Ishikawa (cell line): ENCODE results near the gene NGFR.

Experiments
- CEBPB ChIP-seq: IDR thresholded peaks from 2 replicates; pipeline ENCODE4 v1.6.1; 2012
- CREB1 ChIP-seq: IDR thresholded peaks from 2 replicates; pipeline ENCODE4 v1.6.1; 2012; ENCODE audit warnings: low read depth
- EGR1 ChIP-seq: IDR thresholded peaks from 2 replicates; pipeline ENCODE4 v1.6.1; 2012
- EP300 ChIP-seq: IDR thresholded peaks from 2 replicates; pipeline ENCODE4 v1.6.1; 2012; ENCODE audit warnings: borderline replicate concordance
- FOXM1 ChIP-seq: IDR thresholded peaks from 2 replicates; pipeline ENCODE4 v1.6.1; 2012; ENCODE audit warnings: low read depth, borderline replicate concordance
- MAX ChIP-seq: IDR thresholded peaks from 2 replicates; pipeline ENCODE4 v1.6.1; 2012
- NFIC ChIP-seq: IDR thresholded peaks from 2 replicates; pipeline ENCODE4 v1.6.1; 2012
- RAD21 ChIP-seq: IDR thresholded peaks from 2 replicates; pipeline ENCODE4 v1.6.1; 2012; ENCODE audit warnings: low read depth
- REST ChIP-seq: IDR thresholded peaks from 2 replicates; pipeline ENCODE4 v1.6.1; 2012; ENCODE audit warnings: low read depth, mild to moderate bottlenecking
- TAF1 ChIP-seq: IDR thresholded peaks from 2 replicates; pipeline ENCODE4 v1.6.1; 2012; ENCODE audit warnings: low read depth, mild to moderate bottlenecking
- TCF12 ChIP-seq: IDR thresholded peaks from 2 replicates; pipeline ENCODE4 v1.6.1; 2012; ENCODE audit warnings: low read depth
- TEAD4 ChIP-seq: IDR thresholded peaks from 2 replicates; pipeline ENCODE4 v1.6.1; 2012
- USF1 ChIP-seq: IDR thresholded peaks from 2 replicates; pipeline ENCODE4 v1.6.1; 2012
- YY1 ChIP-seq: IDR thresholded peaks from 2 replicates; pipeline ENCODE4 v1.6.1; 2012; ENCODE audit warnings: low read depth
- ZBTB7A ChIP-seq: IDR thresholded peaks from 2 replicates; pipeline ENCODE4 v1.6.1; 2012; ENCODE audit warnings: low read depth

NGFR gene

GRCh38 chr17:49452201-49452600, 42.9 kb upstream of the NGFR start:
- TF ChIP-seq CEBPB (no peak), NFIC (no peak), RAD21 (no peak)

- TF ChIP-seq EP300 (no peak), TCF12 (no peak), CEBPB (no peak), CREB1 (no peak), TAF1 (no peak), MAX (no peak), TEAD4 (no peak), NFIC (no peak), FOXM1 (no peak), REST (no peak), USF1 (no peak), ZBTB7A (no peak), YY1 (no peak), EGR1 (no peak)
Measured at GRCh38 chr17:49452661-49453060, 42.4 kb upstream of the NGFR start.

GRCh38 chr17:49454050-49454449, 41.0 kb upstream of the NGFR start:
- no peak for TF ChIP-seq MAX
- peak; percentile 27; the same call in 1 of the 2 replicates for TF ChIP-seq NFIC

- TF ChIP-seq MAX, result no peak
- TF ChIP-seq REST, result no peak
- TF ChIP-seq TAF1, result no peak
- TF ChIP-seq CREB1, result no peak
- no peak for TF ChIP-seq FOXM1
- no peak for TF ChIP-seq CEBPB
- TF ChIP-seq EP300, result no peak
- no peak for TF ChIP-seq EGR1
- no peak for TF ChIP-seq TCF12
- TF ChIP-seq TEAD4, result no peak
- no peak for TF ChIP-seq USF1
- no peak for TF ChIP-seq YY1
- no peak for TF ChIP-seq NFIC
- TF ChIP-seq RAD21, result no peak
- no peak for TF ChIP-seq ZBTB7A
Measured at GRCh38 chr17:49455272-49455861, 39.7 kb upstream of the NGFR start.

GRCh38 chr17:49456183-49456965, 38.7 kb upstream of the NGFR start:
- no peak for TF ChIP-seq FOXM1
- TF ChIP-seq CREB1, result no peak
- no peak for TF ChIP-seq YY1
- TF ChIP-seq TEAD4, result no peak
- TF ChIP-seq TCF12, result no peak
- no peak for TF ChIP-seq CEBPB
- no peak for TF ChIP-seq EGR1
- TF ChIP-seq TAF1, result no peak
- no peak for TF ChIP-seq EP300
- TF ChIP-seq REST, result no peak
- no peak for TF ChIP-seq RAD21
